Chondrocyte (in vitro differentiated cells): Measurements from ENCODE around the gene PYGM. TPM values are rescaled to one million over a fixed set of nuclear protein-coding genes. Genes with fewer than 3 reads are reported as not detected.
A peak's percentile ranks its signal among the peaks of the same experiment; 100 is the strongest.

Experiments used
- DNase-seq: peaks from one replicate; pipeline ENCODE4 v3.0.0; 2021; ENCODE audit warnings: mixed read lengths, low spot score
- H3K27ac Mint-ChIP-seq: one replicate; pipeline ENCODE4 v1.8.0; 2021; ENCODE audit warnings: mild to moderate bottlenecking, moderate library complexity, mixed read lengths; ENCODE audit not compliant: unreplicated experiment
- H3K27me3 Mint-ChIP-seq: 2 replicates; pipeline ENCODE4 v1.8.0; 2021; ENCODE audit warnings: low read depth, mixed read lengths
- H3K36me3 Mint-ChIP-seq: 2 replicates; pipeline ENCODE4 v1.8.0; 2021; ENCODE audit warnings: low read depth, mixed read lengths
- H3K4me1 Mint-ChIP-seq: 2 replicates; pipeline ENCODE4 v1.8.0; 2021; ENCODE audit warnings: low read depth, mild to moderate bottlenecking, mixed read lengths
- H3K4me3 Mint-ChIP-seq: one replicate; pipeline ENCODE4 v1.8.0; 2021; ENCODE audit warnings: mild to moderate bottlenecking, moderate library complexity, mixed read lengths; ENCODE audit not compliant: unreplicated experiment
- H3K9me3 Mint-ChIP-seq: 2 replicates; pipeline ENCODE4 v1.8.0; 2021; ENCODE audit warnings: low read depth, mixed read lengths
- total RNA-seq: library from RNA; stranded (reverse); gene quantifications from 3 replicates; pipeline ENCODE4 v1.2.1, GENCODE V29; 2021
- TF ChIP-seq, protein P1 (sequence below): fragments of 200-600 bp; sonication (generic); IDR thresholded peaks from 2 replicates; pipeline ENCODE4 v1.5.0; 2021; ENCODE audit warnings: antibody characterized with exemption, mild to moderate bottlenecking, moderate library complexity

The PYGM gene
- total RNA-seq, 1 donor from 2014 or later = 1.6 TPM

- peaks cover 60% of the 10 kb centered on the region for H3K36me3 Mint-ChIP-seq
- H3K27ac Mint-ChIP-seq = no peak overlapping the region
- H3K27me3 Mint-ChIP-seq = no peaks in the 10 kb centered on the region
- H3K9me3 Mint-ChIP-seq = no peaks in the 10 kb centered on the region
- TF ChIP-seq, protein P1, sequence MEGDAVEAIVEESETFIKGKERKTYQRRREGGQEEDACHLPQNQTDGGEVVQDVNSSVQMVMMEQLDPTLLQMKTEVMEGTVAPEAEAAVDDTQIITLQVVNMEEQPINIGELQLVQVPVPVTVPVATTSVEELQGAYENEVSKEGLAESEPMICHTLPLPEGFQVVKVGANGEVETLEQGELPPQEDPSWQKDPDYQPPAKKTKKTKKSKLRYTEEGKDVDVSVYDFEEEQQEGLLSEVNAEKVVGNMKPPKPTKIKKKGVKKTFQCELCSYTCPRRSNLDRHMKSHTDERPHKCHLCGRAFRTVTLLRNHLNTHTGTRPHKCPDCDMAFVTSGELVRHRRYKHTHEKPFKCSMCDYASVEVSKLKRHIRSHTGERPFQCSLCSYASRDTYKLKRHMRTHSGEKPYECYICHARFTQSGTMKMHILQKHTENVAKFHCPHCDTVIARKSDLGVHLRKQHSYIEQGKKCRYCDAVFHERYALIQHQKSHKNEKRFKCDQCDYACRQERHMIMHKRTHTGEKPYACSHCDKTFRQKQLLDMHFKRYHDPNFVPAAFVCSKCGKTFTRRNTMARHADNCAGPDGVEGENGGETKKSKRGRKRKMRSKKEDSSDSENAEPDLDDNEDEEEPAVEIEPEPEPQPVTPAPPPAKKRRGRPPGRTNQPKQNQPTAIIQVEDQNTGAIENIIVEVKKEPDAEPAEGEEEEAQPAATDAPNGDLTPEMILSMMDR = no peak
- H3K4me1 Mint-ChIP-seq = peaks cover 3% of the 10 kb centered on the region
- DNase-seq = peak; percentile 41
- H3K4me3 Mint-ChIP-seq = no peak overlapping the region
Measured at GRCh38 chr11:64770120-64770519, 10.3 kb upstream of the PYGM start.

DNA sequence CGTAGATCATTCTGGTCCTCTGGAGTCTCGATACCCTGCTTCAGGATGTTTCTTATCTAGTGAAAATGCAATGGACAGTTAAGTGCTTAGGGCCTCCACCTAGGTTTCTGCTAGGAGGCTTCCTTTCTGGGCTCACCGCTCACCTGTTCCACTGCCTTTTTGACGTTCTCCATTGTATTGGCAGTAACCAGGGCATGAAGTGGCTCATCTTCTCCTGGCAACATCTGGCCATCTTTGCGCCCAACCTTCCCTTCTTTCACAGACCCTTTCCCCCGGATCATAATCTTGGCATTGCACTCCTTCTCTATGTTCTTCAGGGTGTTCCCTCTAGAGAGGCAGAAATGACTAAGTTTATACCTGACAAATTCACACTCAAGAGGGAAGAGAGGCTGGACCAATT lies 9.5 kb upstream of the PYGM start:
- Mint-ChIP-seq H3K4me1 (peaks cover 11% of the 10 kb centered on the region), H3K27ac (no peak overlapping the region), H3K27me3 (no peaks in the 10 kb centered on the region), H3K9me3 (no peaks in the 10 kb centered on the region), H3K4me3 (no peak overlapping the region), H3K36me3 (peaks cover 65% of the 10 kb centered on the region)
- DNase-seq = no peak
- TF ChIP-seq, protein P1 = no peak

- Mint-ChIP-seq H3K4me1 (peaks cover 15% of the 10 kb centered on the region), H3K36me3 (peaks cover 66% of the 10 kb centered on the region), H3K4me3 (no peak overlapping the region), H3K27ac (peak overlapping the region; percentile 36), H3K27me3 (no peaks in the 10 kb centered on the region), H3K9me3 (no peaks in the 10 kb centered on the region)
- TF ChIP-seq, protein P1 = no peak
- no peak for DNase-seq
Measured at GRCh38 chr11:64768300-64768694, 8.5 kb upstream of the PYGM start.

GRCh38 chr11:64767344-64768299 lies 7.8 kb upstream of the PYGM start:
- H3K27me3 Mint-ChIP-seq = no peaks in the 10 kb centered on the region
- H3K27ac Mint-ChIP-seq = peak overlapping the region; percentile 36
- H3K36me3 Mint-ChIP-seq = peaks cover 67% of the 10 kb centered on the region
- H3K4me1 Mint-ChIP-seq = peaks cover 20% of the 10 kb centered on the region
- peak; percentile 87 for DNase-seq
- H3K4me3 Mint-ChIP-seq = no peak overlapping the region
- TF ChIP-seq, protein P1 = peak; percentile 86
- no peaks in the 10 kb centered on the region for H3K9me3 Mint-ChIP-seq

DNA sequence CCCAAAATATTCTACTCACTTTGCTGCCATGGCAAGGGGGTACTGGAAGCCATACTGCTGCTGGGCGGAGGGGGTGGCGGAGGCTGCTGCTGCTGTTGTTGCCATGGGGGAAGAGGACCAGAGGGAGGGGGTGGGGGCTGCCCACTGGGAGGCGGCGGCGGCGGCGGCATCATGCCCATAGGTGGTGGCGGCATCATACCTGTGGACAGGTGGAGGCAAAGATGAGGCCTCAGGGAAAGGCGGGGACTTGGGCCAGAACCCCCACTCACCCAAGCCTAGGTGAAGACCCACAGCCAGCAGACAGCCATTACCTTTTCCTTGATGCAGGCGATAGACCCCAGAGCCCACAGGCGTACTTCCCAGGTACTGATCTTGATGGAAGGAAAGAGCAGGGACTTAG lies 7.1 kb upstream of the PYGM start:
- H3K36me3 Mint-ChIP-seq = peaks cover 65% of the 10 kb centered on the region
- peaks cover 25% of the 10 kb centered on the region for H3K4me1 Mint-ChIP-seq

More for the DNA sequence above, 7.1 kb upstream of the PYGM start:
- Mint-ChIP-seq H3K4me3 (no peak overlapping the region), H3K27ac (no peak overlapping the region), H3K27me3 (no peaks in the 10 kb centered on the region), H3K9me3 (no peaks in the 10 kb centered on the region)
- TF ChIP-seq, protein P1 = no peak
- peak; percentile 49 for DNase-seq
